Measurements from ENCODE around the gene RAD51B.

RAD51B gene

GRCh38 chr14:68325267-68325807 lies 505.8 kb downstream of the RAD51B start:
- H3K4ac ChIP-seq (ENCODE audit: low read depth, low read length) = no peak overlapping the region
- H3K36me3 ChIP-seq (ENCODE audit: control insufficient read depth, insufficient read depth, low read length) = no peaks in the 10 kb centered on the region
- no CpG with 5 or more reads among the region's 5 CpGs for WGBS (ENCODE audit: extremely low coverage, insufficient coverage, low lambda C conversion rate)
- no peaks in the 10 kb centered on the region for H3K79me1 ChIP-seq (ENCODE audit: low read length)
- H3K56ac ChIP-seq (ENCODE audit: low read length) = no peak overlapping the region
- H3K18ac ChIP-seq (ENCODE audit: low read length) = no peak overlapping the region
- H3K9ac ChIP-seq (ENCODE audit: low read length) = no peak overlapping the region
- H3K23ac ChIP-seq (ENCODE audit: low read length) = no peak overlapping the region
- H2BK120ac ChIP-seq (ENCODE audit: low read depth, low read length) = no peak overlapping the region
- no peak for DNase-seq
- no peak overlapping the region for H4K5ac ChIP-seq (ENCODE audit: low read length)
- no peaks in the 10 kb centered on the region for H3K27me3 ChIP-seq (ENCODE audit: insufficient read depth, low read length, poor library complexity)
- no peak overlapping the region for H3K4me2 ChIP-seq (ENCODE audit: low read length)
- H3K79me2 ChIP-seq (ENCODE audit: control insufficient read depth, insufficient read depth, low read length) = no peaks in the 10 kb centered on the region
- peaks cover 3% of the 10 kb centered on the region for H3K4me1 ChIP-seq (ENCODE audit: control insufficient read depth, low read depth, low read length)
- H3K4me3 ChIP-seq (ENCODE audit: low read length) = no peak overlapping the region
- no peak overlapping the region for H3K27ac ChIP-seq (ENCODE audit: low read depth, low read length)
- H2BK5ac ChIP-seq (ENCODE audit: low read length) = no peak overlapping the region
- H2AK5ac ChIP-seq (ENCODE audit: low read length) = no peak overlapping the region
- no peak overlapping the region for H2BK15ac ChIP-seq (replicated peaks; ENCODE audit: low read depth)
- H4K8ac ChIP-seq (ENCODE audit: low read depth, low read length) = no peak overlapping the region

- WGBS (ENCODE audit: extremely low coverage, insufficient coverage, low lambda C conversion rate) = no CpG with 5 or more reads among the region's 3 CpGs
- H3K23ac ChIP-seq (ENCODE audit: low read length) = no peak overlapping the region
- no peaks in the 10 kb centered on the region for H3K4me1 ChIP-seq (ENCODE audit: control insufficient read depth, low read depth, low read length)
- no peaks in the 10 kb centered on the region for H3K27me3 ChIP-seq (ENCODE audit: insufficient read depth, low read length, poor library complexity)
- H2BK15ac ChIP-seq (replicated peaks; ENCODE audit: low read depth) = no peak overlapping the region
- no peaks in the 10 kb centered on the region for H3K79me1 ChIP-seq (ENCODE audit: low read length)
- H3K18ac ChIP-seq (ENCODE audit: low read length) = no peak overlapping the region
- no peak overlapping the region for H4K5ac ChIP-seq (ENCODE audit: low read length)
- H3K27ac ChIP-seq (ENCODE audit: low read depth, low read length) = no peak overlapping the region
- DNase-seq = no peak
- H2BK120ac ChIP-seq (ENCODE audit: low read depth, low read length) = no peak overlapping the region
- no peak overlapping the region for H3K4ac ChIP-seq (ENCODE audit: low read depth, low read length)
- no peaks in the 10 kb centered on the region for H3K79me2 ChIP-seq (ENCODE audit: control insufficient read depth, insufficient read depth, low read length)
- H2AK5ac ChIP-seq (ENCODE audit: low read length) = no peak overlapping the region
- H3K36me3 ChIP-seq (ENCODE audit: control insufficient read depth, insufficient read depth, low read length) = no peaks in the 10 kb centered on the region
- H4K8ac ChIP-seq (ENCODE audit: low read depth, low read length) = no peak overlapping the region
- H3K9ac ChIP-seq (ENCODE audit: low read length) = no peak overlapping the region
- H2BK5ac ChIP-seq (ENCODE audit: low read length) = no peak overlapping the region
- H3K4me3 ChIP-seq (ENCODE audit: low read length) = no peak overlapping the region
- H3K4me2 ChIP-seq (ENCODE audit: low read length) = no peak overlapping the region
- H3K56ac ChIP-seq (ENCODE audit: low read length) = no peak overlapping the region
Measured at GRCh38 chr14:68327231-68327630, 507.7 kb downstream of the RAD51B start.

- H3K56ac ChIP-seq (ENCODE audit: low read length) = no peak overlapping the region
- H3K27me3 ChIP-seq (ENCODE audit: insufficient read depth, low read length, poor library complexity) = no peaks in the 10 kb centered on the region
- H3K79me2 ChIP-seq (ENCODE audit: control insufficient read depth, insufficient read depth, low read length) = no peaks in the 10 kb centered on the region
- H3K23ac ChIP-seq (ENCODE audit: low read length) = no peak overlapping the region
- no peak overlapping the region for H3K9ac ChIP-seq (ENCODE audit: low read length)
- H4K8ac ChIP-seq (ENCODE audit: low read depth, low read length) = no peak overlapping the region
- H3K4me2 ChIP-seq (ENCODE audit: low read length) = no peak overlapping the region
- WGBS (ENCODE audit: extremely low coverage, insufficient coverage, low lambda C conversion rate) = no CpG with 5 or more reads among the region's 3 CpGs
- no peak overlapping the region for H3K4ac ChIP-seq (ENCODE audit: low read depth, low read length)
- H3K4me3 ChIP-seq (ENCODE audit: low read length) = no peak overlapping the region
- no peak overlapping the region for H2BK5ac ChIP-seq (ENCODE audit: low read length)
- no peak overlapping the region for H2BK120ac ChIP-seq (ENCODE audit: low read depth, low read length)
- no peaks in the 10 kb centered on the region for H3K4me1 ChIP-seq (ENCODE audit: control insufficient read depth, low read depth, low read length)
- no peak overlapping the region for H2AK5ac ChIP-seq (ENCODE audit: low read length)
- no peak overlapping the region for H4K5ac ChIP-seq (ENCODE audit: low read length)
- H3K79me1 ChIP-seq (ENCODE audit: low read length) = no peaks in the 10 kb centered on the region
- no peak overlapping the region for H3K27ac ChIP-seq (ENCODE audit: low read depth, low read length)
- no peak overlapping the region for H2BK15ac ChIP-seq (replicated peaks; ENCODE audit: low read depth)
- no peak for DNase-seq
- H3K18ac ChIP-seq (ENCODE audit: low read length) = no peak overlapping the region
- H3K36me3 ChIP-seq (ENCODE audit: control insufficient read depth, insufficient read depth, low read length) = no peaks in the 10 kb centered on the region
Measured at GRCh38 chr14:68328509-68328908, 508.9 kb downstream of the RAD51B start.

- WGBS (ENCODE audit: extremely low coverage, insufficient coverage, low lambda C conversion rate) = no CpG with 5 or more reads among the region's 2 CpGs
- Histone ChIP-seq H3K79me1 (ENCODE audit: low read length) (no peaks in the 10 kb centered on the region), H4K5ac (ENCODE audit: low read length) (no peak overlapping the region), H3K27ac (ENCODE audit: low read depth, low read length) (no peak overlapping the region), H4K8ac (ENCODE audit: low read depth, low read length) (no peak overlapping the region), H3K36me3 (ENCODE audit: control insufficient read depth, insufficient read depth, low read length) (no peaks in the 10 kb centered on the region), H2AK5ac (ENCODE audit: low read length) (no peak overlapping the region), H2BK120ac (ENCODE audit: low read depth, low read length) (no peak overlapping the region), H3K4me2 (ENCODE audit: low read length) (no peak overlapping the region), H3K23ac (ENCODE audit: low read length) (no peak overlapping the region), H3K56ac (ENCODE audit: low read length) (no peak overlapping the region), H3K27me3 (ENCODE audit: insufficient read depth, low read length, poor library complexity) (no peaks in the 10 kb centered on the region), H3K4me3 (ENCODE audit: low read length) (no peak overlapping the region), H3K18ac (ENCODE audit: low read length) (no peak overlapping the region), H3K9ac (ENCODE audit: low read length) (no peak overlapping the region), H2BK5ac (ENCODE audit: low read length) (no peak overlapping the region), H3K4ac (ENCODE audit: low read depth, low read length) (no peak overlapping the region), H3K4me1 (ENCODE audit: control insufficient read depth, low read depth, low read length) (no peaks in the 10 kb centered on the region), H3K79me2 (ENCODE audit: control insufficient read depth, insufficient read depth, low read length) (no peaks in the 10 kb centered on the region), H2BK15ac (replicated peaks; ENCODE audit: low read depth) (no peak overlapping the region)
- no peak for DNase-seq
Measured at GRCh38 chr14:68331426-68331825, 511.8 kb downstream of the RAD51B start.

GRCh38 chr14:68331991-68332390 lies 512.4 kb downstream of the RAD51B start:
- H2AK5ac ChIP-seq (ENCODE audit: low read length) = no peak overlapping the region
- H3K27ac ChIP-seq (ENCODE audit: low read depth, low read length) = no peak overlapping the region
- no peaks in the 10 kb centered on the region for H3K4me1 ChIP-seq (ENCODE audit: control insufficient read depth, low read depth, low read length)
- no CpG with 5 or more reads among the region's 1 CpG for WGBS (ENCODE audit: extremely low coverage, insufficient coverage, low lambda C conversion rate)
- H3K36me3 ChIP-seq (ENCODE audit: control insufficient read depth, insufficient read depth, low read length) = no peaks in the 10 kb centered on the region
- no peak overlapping the region for H3K9ac ChIP-seq (ENCODE audit: low read length)
- no peak overlapping the region for H4K5ac ChIP-seq (ENCODE audit: low read length)
- DNase-seq = no peak
- no peaks in the 10 kb centered on the region for H3K79me1 ChIP-seq (ENCODE audit: low read length)
- no peak overlapping the region for H4K8ac ChIP-seq (ENCODE audit: low read depth, low read length)
- no peak overlapping the region for H2BK5ac ChIP-seq (ENCODE audit: low read length)
- no peak overlapping the region for H3K23ac ChIP-seq (ENCODE audit: low read length)
- no peak overlapping the region for H3K4ac ChIP-seq (ENCODE audit: low read depth, low read length)
- H3K4me2 ChIP-seq (ENCODE audit: low read length) = no peak overlapping the region
- H3K79me2 ChIP-seq (ENCODE audit: control insufficient read depth, insufficient read depth, low read length) = no peaks in the 10 kb centered on the region
- H3K18ac ChIP-seq (ENCODE audit: low read length) = no peak overlapping the region
- H3K4me3 ChIP-seq (ENCODE audit: low read length) = no peak overlapping the region
- H2BK15ac ChIP-seq (replicated peaks; ENCODE audit: low read depth) = no peak overlapping the region
- H3K56ac ChIP-seq (ENCODE audit: low read length) = no peak overlapping the region
- no peak overlapping the region for H2BK120ac ChIP-seq (ENCODE audit: low read depth, low read length)
- H3K27me3 ChIP-seq (ENCODE audit: insufficient read depth, low read length, poor library complexity) = no peaks in the 10 kb centered on the region

- Histone ChIP-seq H3K79me1 (ENCODE audit: low read length) (no peaks in the 10 kb centered on the region), H2BK5ac (ENCODE audit: low read length) (no peak overlapping the region), H3K79me2 (ENCODE audit: control insufficient read depth, insufficient read depth, low read length) (no peaks in the 10 kb centered on the region), H3K23ac (ENCODE audit: low read length) (no peak overlapping the region), H3K4me3 (ENCODE audit: low read length) (no peak overlapping the region), H2BK120ac (ENCODE audit: low read depth, low read length) (no peak overlapping the region), H3K56ac (ENCODE audit: low read length) (no peak overlapping the region), H2BK15ac (replicated peaks; ENCODE audit: low read depth) (no peak overlapping the region), H2AK5ac (ENCODE audit: low read length) (no peak overlapping the region), H3K4ac (ENCODE audit: low read depth, low read length) (no peak overlapping the region), H4K8ac (ENCODE audit: low read depth, low read length) (no peak overlapping the region), H3K4me1 (ENCODE audit: control insufficient read depth, low read depth, low read length) (no peaks in the 10 kb centered on the region), H4K5ac (ENCODE audit: low read length) (no peak overlapping the region), H3K4me2 (ENCODE audit: low read length) (no peak overlapping the region), H3K27me3 (ENCODE audit: insufficient read depth, low read length, poor library complexity) (no peaks in the 10 kb centered on the region), H3K27ac (ENCODE audit: low read depth, low read length) (no peak overlapping the region), H3K9ac (ENCODE audit: low read length) (no peak overlapping the region), H3K36me3 (ENCODE audit: control insufficient read depth, insufficient read depth, low read length) (no peaks in the 10 kb centered on the region), H3K18ac (ENCODE audit: low read length) (no peak overlapping the region)
- no CpG with 5 or more reads among the region's 2 CpGs for WGBS (ENCODE audit: extremely low coverage, insufficient coverage, low lambda C conversion rate)
- DNase-seq = no peak
Measured at GRCh38 chr14:68333262-68333661, 513.7 kb downstream of the RAD51B start.
